ENCODE data around the gene CKAP4. TPM values are rescaled to one million over a fixed set of nuclear protein-coding genes. Genes with fewer than 3 reads are reported as not detected.

Gene CKAP4
- total and polyA plus RNA-seq, 10 of the 15 experiments (the other 5 are each of a cell fraction or from before 2014, with no cell fraction given), result 0.39 to 23.6 (median 11.1) TPM

DNA sequence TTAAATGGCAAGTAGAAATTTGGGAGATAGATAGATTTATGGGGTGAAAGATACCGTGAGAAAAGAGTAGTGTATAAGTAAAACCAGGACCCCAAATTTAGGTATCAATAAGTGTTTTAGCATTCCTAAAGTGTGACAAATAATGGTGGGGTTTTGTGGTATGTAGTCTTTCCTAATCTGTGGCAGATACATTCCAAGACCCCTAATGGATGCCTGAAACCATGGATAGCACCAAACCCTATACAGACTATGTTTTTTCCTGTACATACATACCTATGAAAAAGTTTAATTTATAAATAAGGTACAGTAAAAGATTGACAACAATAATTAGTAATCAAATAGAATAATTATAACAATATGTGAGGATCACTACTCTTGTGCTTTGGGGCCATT, 40.3 kb upstream of the CKAP4 start:
- Histone ChIP-seq H3K79me2 (ENCODE audit: control insufficient read depth, insufficient read depth, low read length) (no peaks in the 10 kb centered on the region), H2AFZ (ENCODE audit: control insufficient read depth, low read depth, low read length) (no peak overlapping the region), H3K4me1 (ENCODE audit: control insufficient read depth, insufficient read depth, low read length) (no peaks in the 10 kb centered on the region), H3K9ac (ENCODE audit: control insufficient read depth, insufficient read depth, low read length) (no peak overlapping the region), H3K4me3 (no peak overlapping the region), H3K27me3 (replicated peaks in 1 of 2; ENCODE audit: control insufficient read depth in 2 of 2, insufficient read depth in 2 of 2, low read length in 1 of 2) (no peaks in the 10 kb centered on the region), H3K27ac (ENCODE audit: control insufficient read depth, insufficient read depth) (no peak overlapping the region), H3K4me2 (ENCODE audit: control insufficient read depth, insufficient read depth) (no peak overlapping the region), H4K20me1 (ENCODE audit: control insufficient read depth, insufficient read depth) (no peaks in the 10 kb centered on the region; the same call in 1 of the 2 replicates), H3K36me3 (ENCODE audit: control insufficient read depth in 2 of 2, insufficient read depth in 2 of 2, low read length in 1 of 2) (no peaks in the 10 kb centered on the region), H3K9me3 (replicated peaks; ENCODE audit: control insufficient read depth, insufficient read depth, low read length) (no peaks in the 10 kb centered on the region)
- no peak for ATAC-seq
- WGBS (ENCODE audit: insufficient coverage, insufficient replicate concordance, low lambda C conversion rate, missing lambda C conversion rate), result 100% methylated on average over 1 of the region's 1 CpG
- ChIA-PET SMC1A (ENCODE audit: uncharacterized antibody, unreplicated experiment) (no interaction called here), POLR2A (no interaction called here), CTCF (no interaction called here), RAD21 (ENCODE audit: unreplicated experiment) (no interaction called here)
- DNase-seq (ENCODE audit: low read depth, low spot score), result no peak
- in situ Hi-C loops (cut with MboI), result no loop called here
- no peak for TF ChIP-seq NBN (IDR thresholded peaks at IDR 0.05)
- TF ChIP-seq PKNOX1 (IDR thresholded peaks at IDR 0.05), result no peak
- no peak for TF ChIP-seq CBX5 (IDR thresholded peaks at IDR 0.05; ENCODE audit: low read depth)
- no peak for TF ChIP-seq STAT3 (IDR thresholded peaks at IDR 0.05; ENCODE audit: low read depth, low read length)
- no peak for TF ChIP-seq ATF3 (IDR thresholded peaks at IDR 0.05; ENCODE audit: borderline replicate concordance, extremely low read depth, low read depth, low read length)
- TF ChIP-seq KLF5 (IDR thresholded peaks at IDR 0.05; ENCODE audit: partially characterized antibody), result no peak
- no peak for TF ChIP-seq ELK1 (IDR thresholded peaks at IDR 0.05; ENCODE audit: low read depth, low read length)
- no peak for TF ChIP-seq SP1 (IDR thresholded peaks at IDR 0.05; ENCODE audit: low read depth, low read length)
- TF ChIP-seq SIX5 (IDR thresholded peaks at IDR 0.05; ENCODE audit: low read depth, low read length, severe bottlenecking), result no peak
- no peak for TF ChIP-seq POLR2AphosphoS5 (IDR thresholded peaks at IDR 0.05; ENCODE audit: low read length)
- TF ChIP-seq RCOR1 (conservative IDR thresholded peaks at IDR 0.05; ENCODE audit: low read depth, low read length), result no peak
- BruUV-seq (replicated peaks), result no TSS peak
- intact Hi-C loops (cut with micrococcal nuclease; ENCODE audit: unreplicated experiment), result no loop called here
- no peak for FAIRE-seq
